Middle frontal gyrus (tissue), 1 donor: Measurements from ENCODE around the gene ELAVL4.

ENCODE experiments used
- DNase-seq: peaks from one replicate; pipeline ENCODE4 v3.0.0-alpha.2; 2015; ENCODE audit warnings: low spot score; ENCODE audit errors: extremely low spot score

ELAVL4 gene

GRCh38 chr1:50177994-50178393, 69.3 kb downstream of the ELAVL4 start:
- no peak for DNase-seq

- DNase-seq: no peak
These were observed 70.9 kb downstream of the ELAVL4 start for GRCh38 chr1:50179639-50180038.

- DNase-seq: no peak
These were observed 71.6 kb downstream of the ELAVL4 start for GRCh38 chr1:50180367-50180766.

GRCh38 chr1:50181027-50181663, 72.4 kb downstream of the ELAVL4 start:
- DNase-seq: no peak

GRCh38 chr1:50183378-50184133, 74.8 kb downstream of the ELAVL4 start:
- DNase-seq: no peak

GRCh38 chr1:50189369-50189768, 80.6 kb downstream of the ELAVL4 start:
- no peak for DNase-seq

GRCh38 chr1:50193002-50193401, 84.3 kb downstream of the ELAVL4 start:
- no peak for DNase-seq

- DNase-seq: no peak
These were observed 86.5 kb downstream of the ELAVL4 start for GRCh38 chr1:50195205-50195604.

- no peak for DNase-seq
These were observed 87.4 kb downstream of the ELAVL4 start for GRCh38 chr1:50196081-50196480.

GRCh38 chr1:50197216-50197615, 88.5 kb downstream of the ELAVL4 start:
- no peak for DNase-seq

GRCh38 chr1:50208315-50208714, 99.6 kb downstream of the ELAVL4 start:
- DNase-seq: no peak

- no peak for DNase-seq
These were observed 100.0 kb downstream of the ELAVL4 start for GRCh38 chr1:50208756-50209155.

GRCh38 chr1:50209749-50210148, 101.0 kb downstream of the ELAVL4 start:
- no peak for DNase-seq

- no peak for DNase-seq
These were observed 104.8 kb downstream of the ELAVL4 start for GRCh38 chr1:50213505-50213904.

GRCh38 chr1:50214717-50215116, 106.0 kb downstream of the ELAVL4 start:
- DNase-seq: no peak

GRCh38 chr1:50218344-50219120, 109.8 kb downstream of the ELAVL4 start:
- DNase-seq: no peak

GRCh38 chr1:50228871-50229384, 120.2 kb downstream of the ELAVL4 start:
- no peak for DNase-seq

GRCh38 chr1:50231209-50231608, 122.5 kb downstream of the ELAVL4 start:
- no peak for DNase-seq

GRCh38 chr1:50232336-50232735, 123.6 kb downstream of the ELAVL4 start:
- no peak for DNase-seq

GRCh38 chr1:50236656-50237055, 127.9 kb downstream of the ELAVL4 start:
- no peak for DNase-seq

- DNase-seq: no peak
These were observed 128.3 kb downstream of the ELAVL4 start for GRCh38 chr1:50237056-50237455.

- no peak for DNase-seq
These were observed 135.2 kb downstream of the ELAVL4 start for GRCh38 chr1:50243939-50244338.
